HG03558 (cell line): Measurements from ENCODE around the gene SP100.

Source experiments
- ATAC-seq: cut with Tn5 transposase; IDR thresholded peaks from one replicate; pipeline ENCODE4 v1.9.1; 2021; ENCODE audit warnings: moderate number of reproducible peaks; ENCODE audit not compliant: unreplicated experiment; ENCODE audit errors: extremely low read depth

Gene SP100

GRCh38 chr2:230592775-230593174, 176.8 kb downstream of the SP100 start:
- ATAC-seq: no peak
